Neural progenitor cell (in vitro differentiated cells): Measurements from ENCODE around the gene TBCB. TPM values are rescaled to one million over a fixed set of nuclear protein-coding genes. Genes with fewer than 3 reads are reported as not detected.

ENCODE experiments used
- DNase-seq: peaks from one replicate; pipeline ENCODE4 v3.0.0-alpha.2; 2016; ENCODE audit warnings: low spot score
- H2AFZ ChIP-seq: fragments of 200-600 bp; sonication (generic); replicated peaks from 2 replicates; pipeline ENCODE4 v1.6.1; 2016; ENCODE audit warnings: antibody characterized with exemption
- H3F3A ChIP-seq: fragments of 200-600 bp; sonication (generic); 2 replicates; pipeline ENCODE4 v1.6.1; 2016; ENCODE audit warnings: antibody characterized with exemption, low read depth
- H3K27ac ChIP-seq: fragments of 200-600 bp; sonication (generic); 2 replicates; pipeline ENCODE4 v1.5.1; 2016; ENCODE audit warnings: mild to moderate bottlenecking
- H3K27me3 ChIP-seq: fragments of 200-600 bp; sonication (generic); 2 replicates; pipeline ENCODE4 v1.6.1; 2016; ENCODE audit warnings: mild to moderate bottlenecking, moderate library complexity
- H3K36me3 ChIP-seq: fragments of 200-600 bp; sonication (generic); 2 replicates; pipeline ENCODE4 v1.5.1; 2016
- H3K4me1 ChIP-seq: fragments of 200-600 bp; sonication (generic); 2 replicates; pipeline ENCODE4 v1.6.1; 2016; ENCODE audit warnings: mixed run types
- H3K4me2 ChIP-seq: fragments of 200-600 bp; sonication (generic); 2 replicates; pipeline ENCODE4 v1.6.1; 2016
- H3K4me3 ChIP-seq: fragments of 200-600 bp; sonication (generic); 2 replicates; pipeline ENCODE4 v1.5.1; 2016
- H3K79me2 ChIP-seq: fragments of 200-600 bp; sonication (generic); 2 replicates; pipeline ENCODE4 v1.6.1; 2016; ENCODE audit warnings: low read depth
- H3K9ac ChIP-seq: fragments of 200-600 bp; sonication (generic); 2 replicates; pipeline ENCODE4 v1.6.1; 2016
- H3K9me3 ChIP-seq: fragments of 200-600 bp; sonication (generic); 2 replicates; pipeline ENCODE4 v1.5.1; 2016; ENCODE audit warnings: low read depth
- H4K20me1 ChIP-seq: fragments of 200-600 bp; sonication (generic); 2 replicates; pipeline ENCODE4 v1.6.1; 2016; ENCODE audit warnings: low read depth
- H3K27ac Mint-ChIP-seq: 3 replicates; pipeline ENCODE4 v1.8.0; 2021; ENCODE audit warnings: mixed read lengths
- H3K27me3 Mint-ChIP-seq: 2 replicates; pipeline ENCODE4 v1.8.0; 2022; ENCODE audit warnings: low read depth, mild to moderate bottlenecking, inconsistent platforms, moderate library complexity, mixed read lengths; ENCODE audit not compliant: insufficient read depth
- H3K36me3 Mint-ChIP-seq: 3 replicates; pipeline ENCODE4 v1.8.0; 2021; ENCODE audit warnings: mixed read lengths
- H3K4me1 Mint-ChIP-seq: 3 replicates; pipeline ENCODE4 v1.8.0; 2021; ENCODE audit warnings: mixed read lengths
- H3K4me3 Mint-ChIP-seq: 3 replicates; pipeline ENCODE4 v1.8.0; 2021; ENCODE audit warnings: mild to moderate bottlenecking, moderate library complexity, mixed read lengths
- H3K9me3 Mint-ChIP-seq: 3 replicates; pipeline ENCODE4 v1.8.0; 2020; ENCODE audit warnings: mixed read lengths
- CTCF ChIP-seq: fragments of 200-600 bp; sonication (generic); IDR thresholded peaks from 2 replicates; pipeline ENCODE4 v1.5.1; 2017; ENCODE audit warnings: antibody characterized with exemption, mild to moderate bottlenecking
- EZH2 ChIP-seq: fragments of 200-600 bp; sonication (generic); IDR thresholded peaks from 2 replicates; pipeline ENCODE4 v1.6.1; 2017; ENCODE audit warnings: antibody characterized with exemption, mild to moderate bottlenecking, moderate library complexity
- EZH2phosphoT487 ChIP-seq: fragments of 200-600 bp; sonication (generic); IDR thresholded peaks from 2 replicates; pipeline ENCODE4 v1.6.1; 2017; ENCODE audit warnings: antibody characterized with exemption
- total RNA-seq: library from RNA; depleted of rRNA; stranded (reverse); fragments of >200 nt; gene quantifications from 2 replicates; pipeline ENCODE4 v1.2.3, GENCODE V29; 2015; ENCODE audit warnings: low replicate concordance

The TBCB gene
- total RNA-seq, 1 donor from 2014 or later = 166 TPM

- no peak overlapping the region for H3K4me3 ChIP-seq
- Mint-ChIP-seq H3K4me1 (peaks cover 5% of the 10 kb centered on the region), H3K27ac (no peak overlapping the region), H3K9me3 (no peaks in the 10 kb centered on the region), H3K36me3 (peaks cover 7% of the 10 kb centered on the region), H3K4me3 (no peak overlapping the region), H3K27me3 (peaks cover 4% of the 10 kb centered on the region)
- H3K79me2 ChIP-seq = no peaks in the 10 kb centered on the region
- H3K4me1 ChIP-seq = no peaks in the 10 kb centered on the region
- no peak overlapping the region for H3K4me2 ChIP-seq
- no peak overlapping the region for H2AFZ ChIP-seq
- peaks cover 8% of the 10 kb centered on the region for H3F3A ChIP-seq
- no peak overlapping the region for H3K9ac ChIP-seq
- H3K27me3 ChIP-seq = no peaks in the 10 kb centered on the region
- TF ChIP-seq CTCF = no peak
- no peak for TF ChIP-seq EZH2phosphoT487
- no peak for TF ChIP-seq EZH2
- DNase-seq = no peak
- no peaks in the 10 kb centered on the region for H3K36me3 ChIP-seq
- no peaks in the 10 kb centered on the region for H3K9me3 ChIP-seq
- H3K27ac ChIP-seq = no peak overlapping the region
- H4K20me1 ChIP-seq = no peaks in the 10 kb centered on the region
Measured at GRCh38 chr19:36103040-36103626, 12.1 kb upstream of the TBCB start.

- H3K36me3 ChIP-seq = no peaks in the 10 kb centered on the region
- Mint-ChIP-seq H3K4me1 (peaks cover 5% of the 10 kb centered on the region), H3K36me3 (peaks cover 5% of the 10 kb centered on the region), H3K27ac (no peak overlapping the region), H3K4me3 (no peak overlapping the region), H3K9me3 (no peaks in the 10 kb centered on the region), H3K27me3 (peaks cover 4% of the 10 kb centered on the region)
- H3K4me3 ChIP-seq = no peak overlapping the region
- no peak overlapping the region for H3K4me2 ChIP-seq
- H3K9ac ChIP-seq = no peak overlapping the region
- H3K4me1 ChIP-seq = no peaks in the 10 kb centered on the region
- H2AFZ ChIP-seq = no peak overlapping the region
- H3K27ac ChIP-seq = no peak overlapping the region
- H4K20me1 ChIP-seq = no peaks in the 10 kb centered on the region
- H3K79me2 ChIP-seq = no peaks in the 10 kb centered on the region
- H3F3A ChIP-seq = peaks cover 8% of the 10 kb centered on the region
- no peak for TF ChIP-seq EZH2
- no peak for TF ChIP-seq CTCF
- no peak for TF ChIP-seq EZH2phosphoT487
- H3K9me3 ChIP-seq = no peaks in the 10 kb centered on the region
- H3K27me3 ChIP-seq = no peaks in the 10 kb centered on the region
- no peak for DNase-seq
Measured at GRCh38 chr19:36103842-36104552, 11.3 kb upstream of the TBCB start.

DNA sequence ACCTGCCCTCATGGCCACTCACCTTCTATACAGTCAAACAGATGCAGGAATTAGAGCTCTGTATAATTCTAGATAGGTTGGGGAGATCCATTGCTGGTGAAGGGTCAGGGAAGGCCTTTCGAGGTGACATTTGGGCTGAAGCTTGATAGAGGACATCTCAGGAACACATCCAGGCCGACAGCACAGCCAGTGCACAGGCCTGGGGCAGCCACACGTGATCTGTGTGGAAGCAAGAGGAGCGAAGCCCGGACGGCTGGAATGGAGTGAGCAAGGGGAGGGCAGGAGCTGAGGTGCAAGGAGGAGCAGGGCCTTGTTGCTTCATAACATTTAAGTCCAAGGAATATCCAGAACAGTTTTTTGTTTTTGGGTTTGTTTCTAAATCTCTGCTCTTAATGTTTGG, 8.8 kb upstream of the TBCB start:
- no peaks in the 10 kb centered on the region for H3K9me3 Mint-ChIP-seq
- H3K27me3 Mint-ChIP-seq = peaks cover 2% of the 10 kb centered on the region
- Histone ChIP-seq H3K79me2 (no peaks in the 10 kb centered on the region), H4K20me1 (peaks cover 5% of the 10 kb centered on the region), H3K36me3 (no peaks in the 10 kb centered on the region), H3K4me3 (no peak overlapping the region), H3K27ac (no peak overlapping the region), H3K9ac (no peak overlapping the region), H3K27me3 (no peaks in the 10 kb centered on the region), H3K9me3 (no peaks in the 10 kb centered on the region), H3K4me2 (no peak overlapping the region), H3F3A (peaks cover 24% of the 10 kb centered on the region), H3K4me1 (peaks cover 10% of the 10 kb centered on the region), H2AFZ (no peak overlapping the region)
- H3K27ac Mint-ChIP-seq = peak overlapping the region; percentile 74
- H3K4me1 Mint-ChIP-seq = peaks cover 6% of the 10 kb centered on the region
- TF ChIP-seq EZH2 (no peak), EZH2phosphoT487 (no peak), CTCF (no peak)
- peaks cover 5% of the 10 kb centered on the region for H3K36me3 Mint-ChIP-seq
- DNase-seq = no peak
- no peak overlapping the region for H3K4me3 Mint-ChIP-seq
